ENCODE results near the gene CD58.

Gene CD58

DNA sequence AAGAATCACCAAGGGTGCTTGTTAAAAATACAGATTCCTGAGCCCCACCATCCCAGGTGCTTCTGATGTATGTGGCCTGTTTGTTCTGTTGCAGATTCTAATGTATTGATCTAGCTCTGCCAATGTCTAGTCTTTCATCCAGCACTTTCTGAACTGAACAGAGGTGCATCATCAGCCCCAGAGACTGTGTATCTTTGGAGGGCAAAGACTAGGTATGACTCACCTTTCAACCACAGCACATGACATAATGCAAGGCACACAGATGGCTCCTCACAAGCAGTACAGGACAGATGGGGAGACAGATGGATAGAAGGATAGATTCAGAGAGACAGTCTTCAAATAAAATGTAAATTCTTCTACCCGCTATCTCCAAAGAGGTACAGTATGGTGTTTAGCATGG lies 32.3 kb downstream of the CD58 start:
- peak; percentile 30 for DNase-seq

DNA sequence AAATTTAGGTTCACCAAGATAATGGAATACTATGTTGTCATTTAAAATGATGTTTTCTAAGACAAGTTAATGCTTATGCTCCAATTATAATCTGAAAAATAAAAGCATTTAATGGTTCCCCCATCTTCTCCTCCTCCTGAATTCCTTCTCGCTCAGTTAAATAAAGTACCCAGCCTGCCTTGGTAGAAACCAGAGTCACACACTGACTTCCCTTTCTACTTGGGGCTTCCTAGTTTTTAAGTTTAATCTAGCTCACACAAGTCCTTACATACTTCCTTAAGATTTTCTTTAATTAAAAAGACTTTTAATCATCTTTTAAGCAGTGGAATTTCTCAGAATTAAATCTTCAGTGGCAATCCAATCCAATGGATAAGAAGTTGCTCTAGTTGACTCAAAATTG lies 32.9 kb downstream of the CD58 start:
- no peak for DNase-seq

DNA sequence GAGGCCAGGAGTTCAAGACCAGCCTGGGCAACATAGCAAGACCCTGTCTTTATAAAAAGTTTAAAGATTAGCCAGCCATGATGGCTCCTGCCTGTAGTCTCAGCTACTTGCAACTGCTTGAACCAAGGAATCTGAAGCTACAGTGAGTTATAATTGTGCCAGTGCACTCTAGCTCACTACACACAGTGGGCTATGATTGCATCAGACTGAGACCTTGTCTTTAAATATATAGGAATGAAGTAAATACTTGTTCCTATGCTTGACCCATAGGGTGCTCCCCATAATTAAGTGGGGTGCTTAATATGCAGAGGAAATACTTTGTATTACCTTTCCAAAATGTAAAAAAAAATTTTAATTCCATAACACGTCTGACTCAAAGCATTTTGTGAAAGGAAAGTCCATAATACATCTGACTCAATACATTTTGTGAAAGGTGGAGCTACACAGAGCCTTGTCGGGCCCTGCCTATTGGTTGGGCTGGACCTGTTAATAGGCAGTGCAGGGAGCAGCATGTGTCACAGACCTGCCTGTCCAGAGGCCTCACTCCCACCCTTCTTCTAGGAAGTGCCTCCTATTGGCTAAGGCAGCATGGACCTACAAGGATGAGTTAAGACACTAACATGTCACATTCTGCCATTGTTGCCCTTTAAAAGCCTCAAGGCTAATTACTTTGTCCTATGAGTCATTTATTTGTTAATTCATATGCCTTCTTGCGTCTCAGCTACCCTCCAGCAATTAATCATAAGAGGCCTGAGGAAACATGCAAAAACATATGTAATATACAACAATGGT lies 33.6 kb downstream of the CD58 start:
- no peak for DNase-seq

DNA sequence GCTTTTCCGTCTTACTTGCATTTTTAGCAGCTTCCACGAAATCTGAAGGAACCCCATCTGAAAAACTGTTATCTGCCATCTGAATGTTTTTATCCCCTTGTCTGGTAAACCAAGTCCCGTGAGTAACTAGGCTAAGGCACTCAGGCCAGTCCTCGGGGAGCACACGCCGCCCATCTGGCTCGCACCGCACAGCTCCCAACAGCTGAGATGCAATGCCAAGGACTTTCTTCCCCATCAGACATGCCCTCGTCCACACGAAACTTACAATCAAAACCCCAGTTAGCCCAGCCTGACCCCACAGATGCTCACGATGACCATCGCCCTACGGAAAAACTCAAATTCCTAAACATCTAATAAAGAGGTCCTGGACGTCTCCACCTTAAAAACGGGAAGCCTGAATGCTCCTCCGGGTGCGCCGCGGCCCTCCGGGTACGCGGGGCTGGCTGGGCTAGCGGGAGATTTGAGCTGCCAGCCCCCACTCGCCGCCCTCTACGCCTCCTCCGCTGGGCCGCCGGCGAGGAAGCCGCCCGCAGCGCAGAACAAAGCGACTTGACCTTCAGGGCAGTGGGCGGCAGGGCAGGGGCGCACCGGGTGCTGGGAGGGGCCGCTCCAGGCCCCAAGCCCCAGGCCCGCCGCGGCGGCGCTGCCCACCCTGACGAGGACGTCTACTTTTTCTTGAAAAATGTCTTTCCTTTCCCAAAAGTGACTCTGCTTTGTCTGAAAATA lies 36.6 kb downstream of the CD58 start:
- no peak for DNase-seq

DNA sequence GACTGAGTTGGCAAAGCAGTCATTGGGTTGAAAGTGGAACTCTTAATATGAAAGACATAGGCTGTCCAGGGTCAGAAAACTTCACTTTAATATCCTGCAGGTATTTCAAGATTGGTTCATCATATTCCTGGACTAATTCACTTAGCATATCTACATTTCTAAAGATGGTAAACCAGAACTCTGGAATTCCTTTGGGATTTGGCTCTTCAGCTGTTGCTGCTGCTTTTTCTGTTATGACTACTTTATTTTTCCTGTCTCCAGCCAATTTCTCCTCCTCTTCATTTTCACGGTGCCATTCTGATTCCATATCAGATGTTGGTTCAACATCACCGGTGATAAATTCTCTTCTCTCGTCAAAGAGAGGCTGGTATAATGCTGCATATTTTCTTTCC lies 37.4 kb downstream of the CD58 start:
- no peak for DNase-seq

DNA sequence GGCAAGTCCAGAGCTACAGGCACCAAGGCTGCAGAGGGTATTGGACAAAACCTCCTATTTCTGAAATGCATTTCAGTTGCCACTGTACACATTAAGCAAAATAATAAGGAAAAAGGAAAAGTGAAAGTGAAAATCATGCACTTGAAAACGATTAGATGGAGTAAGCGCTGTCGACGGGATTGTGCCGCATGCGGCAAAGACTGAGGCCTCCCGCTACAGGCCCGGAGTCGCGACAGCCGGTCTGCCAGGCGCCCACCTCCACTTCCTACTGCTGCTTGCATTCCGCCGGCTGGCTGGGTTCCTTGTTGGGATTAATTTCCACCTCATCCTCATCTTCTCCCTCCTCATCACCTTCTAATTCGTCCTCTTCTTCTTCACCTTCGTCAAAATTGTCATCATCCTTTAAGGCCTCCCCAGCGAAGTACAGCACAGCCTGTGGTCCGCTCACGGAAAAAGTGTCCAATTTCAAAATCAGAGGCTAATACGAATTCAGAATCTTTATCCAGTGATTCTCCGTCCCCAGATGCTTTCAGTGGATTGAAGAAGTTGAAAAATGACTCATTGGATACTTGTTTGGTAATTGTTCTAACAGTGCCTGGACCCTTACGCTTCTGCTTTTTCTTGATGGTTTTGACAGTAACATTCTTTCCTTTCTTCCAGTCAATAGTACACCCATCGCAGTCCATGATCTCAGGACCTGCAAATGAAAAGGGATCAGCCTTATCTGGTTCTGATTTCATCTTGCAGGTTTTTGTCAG lies 38.0 kb downstream of the CD58 start:
- DNase-seq: no peak

DNA sequence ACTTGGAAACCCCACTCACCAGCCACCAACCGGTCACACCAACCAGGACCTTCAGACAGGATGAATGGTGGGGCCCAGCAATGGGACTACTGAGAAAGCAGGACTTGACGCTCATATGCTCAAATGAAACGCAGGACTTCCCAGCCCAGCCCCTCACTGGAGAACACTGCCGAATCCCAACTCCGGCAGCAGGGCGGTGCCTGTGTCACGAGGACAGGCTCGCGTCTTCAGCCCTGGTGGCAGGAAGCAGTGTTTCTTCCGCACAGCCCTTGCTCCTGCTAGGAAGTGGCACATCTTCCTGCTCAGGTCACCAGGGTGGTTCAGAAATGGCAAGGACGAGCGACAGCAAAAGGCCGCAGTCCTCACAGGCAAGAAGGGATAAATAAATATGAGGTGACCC lies 38.9 kb downstream of the CD58 start:
- DNase-seq: no peak

DNA sequence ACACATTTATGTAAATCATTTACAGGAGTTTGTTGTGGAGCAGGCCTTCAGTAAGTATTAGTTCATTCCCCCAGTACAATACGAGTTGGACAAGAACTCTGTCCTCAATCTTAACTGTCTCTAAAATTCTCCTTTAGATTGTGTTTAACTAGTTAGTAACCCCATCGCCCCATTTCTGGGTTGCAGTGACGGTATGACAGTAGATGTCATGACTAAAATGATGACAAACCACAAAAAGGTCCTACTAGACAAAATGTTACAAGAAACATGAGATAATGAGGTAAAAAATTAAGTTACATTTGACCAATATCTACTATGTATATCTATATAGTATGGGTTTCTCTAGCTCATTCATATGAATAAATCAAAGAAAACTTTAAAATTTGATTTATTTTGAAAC lies 41.1 kb downstream of the CD58 start:
- DNase-seq: no peak

DNA sequence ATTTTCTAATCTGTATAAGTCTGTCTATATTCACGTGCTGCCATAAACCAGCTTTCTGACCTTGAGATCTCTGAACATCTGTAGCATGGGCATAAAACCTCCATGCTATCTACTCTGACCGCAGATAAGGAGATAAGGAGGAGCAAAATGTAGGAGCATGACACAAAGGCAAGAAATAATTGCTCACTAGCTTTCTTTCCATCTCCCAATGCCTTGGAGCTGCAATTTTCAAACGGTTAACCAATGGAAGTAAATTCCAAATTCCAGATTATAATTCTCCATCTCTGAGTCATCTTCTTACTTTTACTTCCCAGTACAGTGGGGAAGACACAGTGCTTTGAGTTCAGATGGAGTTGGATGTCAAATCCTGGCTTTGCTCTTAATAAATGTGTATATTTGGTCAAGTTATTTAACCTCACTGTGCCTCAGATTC lies 41.6 kb downstream of the CD58 start:
- no peak for DNase-seq

DNA sequence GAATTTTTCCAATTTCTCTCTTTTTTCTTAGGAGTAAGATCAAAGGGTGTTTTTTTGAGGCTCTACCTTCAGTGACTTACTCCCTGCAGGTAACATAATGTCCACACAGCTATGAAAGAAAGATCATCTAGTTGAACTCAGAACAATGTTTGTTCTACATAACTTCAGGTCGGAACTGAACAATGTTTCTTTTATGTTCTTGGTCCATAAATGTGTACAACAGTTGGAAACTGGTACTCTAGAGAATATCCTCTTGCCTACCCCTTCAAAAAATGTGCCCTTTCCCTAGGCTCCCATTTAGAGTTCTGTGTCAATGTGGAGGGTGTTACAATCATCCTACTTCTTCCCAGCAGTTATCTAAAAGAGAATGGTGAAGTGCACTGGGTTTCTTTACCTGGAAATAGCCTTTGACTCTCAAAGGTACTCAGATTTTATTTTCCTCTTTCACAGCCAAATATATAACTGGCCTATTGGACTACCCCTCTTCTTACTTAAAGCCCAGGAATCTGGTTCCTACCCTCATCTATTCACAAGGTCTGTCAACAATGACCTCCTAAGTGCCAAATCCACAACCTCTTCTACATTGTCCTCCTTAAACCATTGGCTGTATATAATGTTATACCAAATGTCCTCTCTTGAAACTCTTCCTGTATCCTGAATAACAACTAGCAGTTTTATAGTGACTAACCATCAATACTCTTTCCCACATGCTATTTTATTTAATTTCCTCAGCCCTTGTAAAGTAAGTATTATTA lies 42.3 kb downstream of the CD58 start:
- DNase-seq: no peak

DNA sequence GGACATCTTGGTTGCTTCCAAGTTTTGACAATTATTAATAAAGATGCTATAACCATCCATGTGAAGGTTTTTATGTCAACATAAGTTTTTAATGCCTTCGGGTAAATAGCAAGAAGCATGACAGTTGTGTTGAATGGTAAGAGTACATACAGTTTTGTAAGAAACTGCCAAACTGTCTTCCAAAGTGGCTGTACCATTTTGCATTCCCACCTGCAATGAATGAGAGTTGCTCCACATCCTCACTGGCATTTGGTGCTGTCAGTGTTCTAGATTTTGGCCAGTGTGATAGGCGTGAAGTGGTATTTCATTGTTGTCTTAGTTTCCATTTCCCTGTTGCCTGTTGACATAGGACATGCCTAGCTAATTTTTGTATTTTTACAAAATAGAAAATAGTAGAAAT lies 45.4 kb downstream of the CD58 start:
- DNase-seq: no peak

DNA sequence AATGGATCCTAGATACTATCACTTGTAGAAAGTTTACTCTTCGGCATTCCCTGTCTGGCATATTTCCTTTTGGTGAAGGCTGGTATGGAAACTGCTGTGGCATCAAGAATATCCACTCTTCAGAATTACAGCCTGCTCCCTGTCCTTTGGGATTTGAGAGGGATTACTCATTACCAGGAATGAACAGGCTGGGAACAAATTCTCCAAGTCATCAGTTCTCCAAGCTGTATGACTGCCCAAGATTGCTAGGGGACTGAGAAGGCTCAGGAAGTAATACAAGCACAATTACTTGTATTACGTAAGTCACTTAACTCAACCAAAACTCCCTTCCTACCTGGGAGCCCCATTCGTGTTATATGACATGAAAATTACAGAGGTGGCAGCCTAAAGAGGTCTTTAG lies 49.6 kb downstream of the CD58 start:
- DNase-seq: no peak

DNA sequence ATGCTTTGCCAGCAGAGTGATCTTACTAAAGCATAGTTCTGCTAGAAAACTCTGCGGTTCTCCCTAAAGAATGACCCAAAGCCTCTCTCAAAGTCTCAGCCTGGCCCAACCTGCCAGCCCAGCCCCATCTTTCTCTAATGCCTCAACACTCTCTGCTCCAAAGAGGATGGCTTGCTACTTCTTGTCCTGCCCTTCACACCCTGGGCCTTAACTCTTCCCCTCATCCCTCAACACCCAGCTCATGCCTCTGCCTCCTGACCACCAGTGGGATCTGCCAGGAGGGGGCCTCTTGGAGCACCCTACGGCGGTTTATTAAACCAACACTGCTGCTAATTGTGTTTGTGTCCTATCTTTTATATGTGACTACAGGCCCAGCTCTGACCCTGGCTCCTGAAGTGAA lies 52.4 kb downstream of the CD58 start:
- no peak for DNase-seq

DNA sequence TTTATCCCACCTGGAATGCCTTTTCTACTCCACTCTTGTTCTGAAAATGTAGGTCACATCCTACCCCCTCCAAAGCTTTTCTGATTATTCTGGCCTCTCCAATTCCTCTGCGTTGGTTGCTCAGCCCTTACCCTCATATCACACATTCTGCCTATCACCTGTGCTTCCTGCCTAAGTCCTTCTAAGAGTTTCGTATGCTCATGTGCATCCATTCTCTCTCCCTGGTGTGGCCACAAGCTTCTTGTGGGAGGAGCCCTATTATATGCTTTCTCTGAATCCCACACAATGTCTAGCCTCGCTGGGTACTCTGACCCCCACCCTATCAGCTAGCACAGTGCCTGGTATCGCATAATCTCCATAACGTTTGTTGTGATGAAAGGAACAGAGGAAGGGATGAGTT lies 54.2 kb downstream of the CD58 start:
- DNase-seq: no peak

DNA sequence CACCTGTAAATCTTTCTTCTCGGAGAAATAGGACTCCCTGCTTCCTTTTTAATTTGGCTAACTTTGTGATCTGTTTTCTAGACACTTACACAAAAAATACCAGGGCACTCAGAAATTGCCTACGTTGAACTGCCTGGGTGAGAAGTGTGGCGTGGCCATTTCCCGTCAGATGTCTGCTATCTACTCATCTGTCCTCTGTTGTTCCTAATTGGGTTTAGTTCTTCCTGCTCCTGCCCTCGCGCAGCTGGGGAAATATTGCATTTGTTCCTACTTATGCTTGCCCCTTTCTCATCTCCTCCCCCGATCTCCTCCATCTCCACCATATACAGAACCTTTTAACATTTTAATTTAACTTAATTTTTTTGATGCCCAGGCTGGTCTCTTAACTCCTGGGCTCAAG lies 55.1 kb downstream of the CD58 start:
- peak; percentile 58 for DNase-seq

DNA sequence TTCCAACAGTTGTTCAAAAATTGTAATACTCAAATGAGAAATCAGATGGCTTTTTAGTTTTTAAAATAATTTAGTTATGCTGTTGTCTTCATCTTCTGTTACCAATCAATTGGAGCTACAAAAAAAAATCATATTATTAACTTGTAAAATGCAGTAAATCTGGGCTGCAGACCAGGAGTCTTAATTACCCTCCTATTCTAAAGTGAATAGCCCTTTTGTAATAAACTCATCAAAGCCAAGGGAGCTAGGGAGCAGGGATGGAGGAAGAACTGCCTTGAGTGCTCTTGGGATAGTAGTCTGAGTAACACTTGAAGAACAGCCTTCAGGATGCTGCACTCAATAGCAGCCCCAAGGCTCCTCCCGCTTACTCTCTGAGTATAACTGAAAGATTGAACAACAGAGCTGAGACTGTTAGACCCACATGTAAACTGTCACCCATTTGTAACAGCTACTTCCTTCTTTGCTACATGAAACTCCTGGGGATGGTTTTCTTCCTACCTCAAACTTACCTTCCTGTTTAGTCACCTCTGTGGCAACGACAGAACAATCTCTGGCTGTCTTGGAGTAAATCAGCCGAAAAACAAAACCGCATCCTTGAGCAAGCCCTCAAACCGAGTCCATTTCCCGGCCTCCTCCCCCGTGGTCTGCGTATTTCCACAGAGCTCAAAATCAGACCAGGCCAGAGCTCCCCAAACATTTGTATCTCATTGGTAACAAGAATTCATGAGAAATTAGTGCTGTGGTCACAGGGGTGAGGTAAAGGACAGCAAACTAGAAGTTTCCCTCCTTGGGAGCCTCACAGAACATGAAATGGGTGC lies 55.9 kb downstream of the CD58 start:
- DNase-seq: peak; percentile 79

DNA sequence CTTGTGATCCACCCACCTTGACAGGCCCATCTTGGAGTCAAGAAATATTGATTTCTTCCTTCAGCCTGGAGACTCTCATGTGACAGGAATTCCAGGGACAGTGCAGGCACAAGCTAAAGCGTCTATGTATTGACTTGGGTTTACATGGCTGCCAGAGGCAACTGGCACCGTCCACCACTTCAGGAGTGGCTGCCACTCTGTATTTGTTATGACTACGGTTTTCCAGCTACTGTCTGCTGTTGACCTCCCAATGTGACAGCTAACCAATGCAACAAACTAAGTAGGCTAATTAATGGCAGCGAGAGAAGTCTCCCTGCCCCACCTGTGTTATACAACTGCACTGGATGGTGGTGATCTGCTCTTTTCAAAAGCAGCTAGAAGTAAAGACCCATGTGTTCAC lies 56.9 kb downstream of the CD58 start:
- DNase-seq: no peak

DNA sequence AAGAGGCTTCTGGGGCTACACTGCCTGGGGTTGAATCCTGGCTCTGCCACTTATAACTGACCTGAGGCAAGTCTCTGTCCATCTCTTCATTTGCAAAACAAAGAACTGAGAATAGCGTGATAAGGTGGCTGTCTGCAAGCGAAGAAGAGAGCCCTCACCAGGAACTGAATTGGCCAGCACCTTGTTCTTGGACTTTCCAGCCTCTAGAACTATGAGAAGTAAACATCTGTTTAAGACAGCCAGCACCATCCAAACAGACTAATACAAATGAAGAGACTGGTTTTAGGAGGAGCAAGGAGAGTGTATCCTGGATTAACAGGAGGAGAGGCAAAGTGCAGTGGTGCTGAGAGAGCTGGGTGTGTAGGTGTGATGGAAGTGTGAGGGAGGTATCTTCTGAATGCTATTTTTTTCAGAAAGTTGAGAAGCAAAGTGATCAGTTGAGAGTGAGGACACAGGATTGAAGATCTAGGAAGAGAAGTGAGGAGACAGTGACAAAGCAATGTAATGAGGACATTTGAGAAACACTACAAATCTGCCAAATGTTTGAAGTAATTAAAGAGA lies 59.3 kb downstream of the CD58 start:
- DNase-seq: no peak

DNA sequence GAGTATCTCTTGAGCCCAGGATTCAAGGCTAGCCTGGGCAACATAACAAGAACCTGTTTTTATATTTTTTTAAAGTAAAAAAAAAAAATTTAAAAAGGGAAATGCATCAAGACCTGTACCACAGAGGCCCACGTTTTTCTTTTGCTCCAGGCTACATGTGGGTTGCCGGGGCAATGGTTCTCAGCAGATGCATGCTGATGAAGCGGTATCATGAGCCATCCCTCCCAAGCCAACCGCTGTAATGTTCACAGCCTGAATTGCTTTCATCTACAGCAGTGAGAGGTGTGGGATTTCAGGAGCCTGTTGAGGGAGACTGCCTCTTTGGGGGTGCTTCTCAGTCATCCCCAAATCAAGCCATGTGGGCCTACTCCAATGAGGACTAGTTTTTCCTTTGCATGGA lies 60.5 kb downstream of the CD58 start:
- no peak for DNase-seq

DNA sequence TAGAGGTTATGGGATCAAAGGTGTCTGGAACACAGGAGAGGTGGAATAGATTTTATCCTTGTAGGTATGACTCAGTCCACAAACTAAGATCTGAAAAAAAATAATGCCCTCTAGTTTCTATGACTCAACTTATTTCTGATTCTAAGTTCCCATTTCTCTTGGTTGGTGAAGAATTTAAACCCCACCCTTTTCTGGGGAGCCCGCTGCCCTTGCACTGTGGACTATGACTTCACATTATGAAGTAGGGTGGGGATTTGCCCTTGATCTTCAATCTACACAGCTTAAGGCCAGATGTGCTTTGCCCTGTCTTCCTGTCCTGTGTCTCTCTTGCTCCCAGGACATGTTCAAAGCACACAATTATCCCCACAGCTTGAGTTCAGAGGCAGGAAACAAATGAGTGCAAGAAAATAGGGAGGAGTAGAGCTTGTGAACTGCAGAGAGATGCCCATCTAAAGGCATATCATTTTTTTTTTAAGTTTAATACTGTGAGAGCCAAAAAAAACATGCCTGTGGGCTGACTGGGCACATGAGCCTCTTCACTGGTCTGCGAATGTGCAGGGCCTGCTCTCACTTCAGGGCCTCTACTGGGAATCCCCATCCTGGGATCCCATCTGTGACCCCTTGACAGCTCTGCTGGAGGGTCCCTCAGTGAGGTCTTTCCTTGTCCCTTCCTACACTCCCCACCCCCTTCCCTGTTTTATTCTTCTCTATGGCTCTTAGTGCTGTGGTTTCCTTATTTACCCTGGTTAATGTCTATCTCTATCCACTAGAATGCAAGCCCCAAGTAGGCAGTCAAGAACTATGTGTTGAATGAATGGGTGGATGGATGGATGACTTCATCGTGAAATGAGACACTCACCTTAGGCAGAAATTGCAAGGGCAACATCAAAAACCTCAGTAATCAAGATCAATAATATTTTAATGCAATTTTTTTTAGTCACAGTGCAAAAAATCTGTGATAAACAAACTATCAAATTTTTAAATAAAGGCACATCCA lies 61.5 kb downstream of the CD58 start:
- DNase-seq: no peak

Measured in CD4-positive, alpha-beta T cell treated with Interleukin-21 for 1 hour (primary cell).